ENCODE results near the gene RSPH10B2. TPM values are rescaled to one million over a fixed set of nuclear protein-coding genes. Genes with fewer than 3 reads are reported as not detected.
"Not testable (repeated sequence)": the region's sequence is repeated elsewhere in the genome, so short reads cannot be mapped to it uniquely, and the experiment has no call there.

RSPH10B2 gene
- total RNA-seq, 1 donor from 2014 or later = 0.30 TPM

DNA sequence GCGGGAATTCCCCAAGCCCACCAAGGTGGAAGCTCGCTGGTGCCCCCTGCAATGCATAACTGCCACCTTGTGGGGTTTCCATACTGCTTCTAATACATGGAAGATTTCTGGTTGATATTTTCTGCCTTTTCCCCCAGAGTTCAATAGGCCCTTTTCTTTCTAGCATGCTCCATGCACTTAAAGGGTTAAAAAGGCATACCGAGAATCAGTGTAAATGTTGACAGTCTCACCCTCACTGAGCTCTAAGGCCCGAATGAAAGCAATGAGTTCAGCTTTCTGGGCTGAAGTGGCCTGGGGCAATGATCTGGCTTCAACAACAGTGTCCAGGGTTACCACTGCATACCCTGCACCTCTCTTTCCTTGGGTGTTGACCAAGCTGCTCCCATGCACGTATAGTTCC is 89.2 kb downstream of the RSPH10B2 start:
- DNase-seq = not testable (repeated sequence)

DNA sequence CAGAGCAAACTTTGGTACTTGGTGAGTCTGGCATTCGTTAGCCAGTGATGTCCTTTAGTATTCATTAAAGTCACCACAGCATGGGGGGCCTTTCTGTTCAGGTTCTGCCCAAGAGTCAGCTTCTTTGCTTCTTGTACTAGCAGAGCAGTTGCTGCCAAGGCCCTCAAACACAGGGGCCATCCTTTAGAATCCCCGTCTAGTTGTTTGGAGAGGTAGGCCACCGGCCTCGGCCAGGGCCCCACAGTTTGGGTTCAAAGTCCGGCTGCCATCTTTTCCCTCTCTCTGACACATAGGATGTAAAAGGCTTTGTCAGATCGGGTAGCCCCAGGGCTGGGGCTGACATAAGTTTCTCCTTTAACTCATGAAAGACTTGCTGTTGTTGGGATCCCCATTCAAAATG is 89.8 kb downstream of the RSPH10B2 start:
- not testable (repeated sequence) for DNase-seq

DNA sequence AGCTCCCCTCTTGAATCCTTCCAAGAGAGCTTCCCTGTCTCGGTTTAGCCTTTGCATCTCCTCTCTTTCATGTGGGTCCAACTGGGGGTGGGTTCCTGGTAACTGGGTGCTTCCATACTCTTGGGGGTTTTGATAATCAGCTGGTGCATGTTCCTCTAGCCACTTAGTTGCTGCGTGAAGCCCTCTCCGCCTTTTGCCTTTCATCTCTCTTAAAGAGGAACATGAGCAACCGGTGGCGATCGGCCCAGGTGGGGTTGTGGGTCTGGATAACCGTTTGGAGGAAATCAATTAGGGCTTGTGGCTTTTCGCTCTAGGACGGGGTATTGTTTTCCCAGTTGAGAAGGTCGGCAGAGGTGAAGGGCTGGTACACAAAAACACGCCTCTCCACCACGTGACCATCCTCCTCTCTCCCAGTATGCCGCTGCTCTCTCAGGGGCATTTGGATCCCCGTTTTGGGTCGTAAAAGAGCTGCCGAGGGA is 92.1 kb downstream of the RSPH10B2 start:
- DNase-seq = not testable (repeated sequence)

DNA sequence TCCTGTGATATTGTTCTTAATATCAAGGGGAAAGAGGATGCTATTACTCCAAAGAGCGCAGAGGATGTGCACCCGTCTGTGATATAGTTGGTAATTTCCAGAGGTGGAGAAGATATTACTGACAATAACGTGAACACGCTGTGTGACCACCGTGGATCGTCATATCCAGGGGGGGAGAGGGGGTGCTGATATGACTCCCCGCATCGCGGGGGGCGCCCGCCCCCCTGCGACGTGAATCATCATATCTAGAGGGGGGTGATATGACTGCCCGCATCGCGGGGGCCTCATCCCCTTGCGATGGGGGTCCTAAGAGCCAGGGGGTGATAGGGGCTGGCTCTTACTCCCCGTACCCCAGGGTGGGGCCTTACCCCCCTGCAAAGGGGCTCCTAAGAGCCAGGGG is 93.8 kb downstream of the RSPH10B2 start:
- not testable (repeated sequence) for DNase-seq

Other genes with a start within 250 kb of the RSPH10B2 start
- gene GRID2IP, start 202.6 kb upstream of the RSPH10B2 start, total RNA-seq = 0.30 TPM
- 30.3 TPM for gene ZDHHC4, start 176.6 kb upstream of the RSPH10B2 start, total RNA-seq
- 16.2 TPM for gene INTS15, start 164.1 kb upstream of the RSPH10B2 start, total RNA-seq
- gene ZNF853, start 138.5 kb upstream of the RSPH10B2 start, total RNA-seq = 5.1 TPM
- 13.4 TPM for gene ZNF316, start 116.8 kb upstream of the RSPH10B2 start, total RNA-seq
- gene ZNF12, start 47.2 kb upstream of the RSPH10B2 start, total RNA-seq = 30.7 TPM
- 55.1 TPM for gene CCZ1B, start 72.2 kb downstream of the RSPH10B2 start, total RNA-seq